PC-3 (cell line): ENCODE measurements around the gene CASP10.

Source experiments
- CTCF ChIP-seq: fragments of 300-600 bp; sonication (generic); conservative IDR thresholded peaks from 2 replicates; pipeline ENCODE4 v1.5.1; 2017; ENCODE audit warnings: antibody characterized with exemption, low read depth, mild to moderate bottlenecking, low read length
- EZH2 ChIP-seq: fragments of 300-600 bp; sonication (generic); IDR thresholded peaks from one replicate; pipeline ENCODE4 v1.6.1; 2017; ENCODE audit warnings: antibody characterized with exemption, mild to moderate bottlenecking, low read length; ENCODE audit not compliant: unreplicated experiment
- EZH2phosphoT487 ChIP-seq: fragments of 300-600 bp; sonication (generic); IDR thresholded peaks from 2 replicates; pipeline ENCODE4 v1.6.1; 2018; ENCODE audit warnings: mild to moderate bottlenecking, antibody characterized with exemption, low read length, borderline replicate concordance

GRCh38 chr2:201275069-201275468 is 92.1 kb downstream of the CASP10 start:
- TF ChIP-seq CTCF (no peak), EZH2 (no peak), EZH2phosphoT487 (no peak)
